HCT116 (cell line): ENCODE results near the gene OR6B1. TPM values are rescaled to one million over a fixed set of nuclear protein-coding genes. Genes with fewer than 3 reads are reported as not detected.

ENCODE experiments used
- ATAC-seq: fragments of 200-7000 bp; cut with Tn5 transposase; 2 replicates; pipeline ENCODE4 v1.9.1; 2020; ENCODE audit warnings: mild to moderate bottlenecking, moderate library complexity
- BruUV-seq: library from RNA; stranded (reverse); fragments of 400-500 nt; replicated peaks from 2 replicates; lab custom pipeline; 2021; lab: Mats Ljungman, UMichigan
- CTCF ChIA-PET: fragments of 300-600 bp; sonication (Branson Sonifier 250); formaldehyde crosslinking; loops from one replicate; lab custom pipeline; 2021; ENCODE audit warnings: antibody characterized with exemption; lab: Charles Lee
- POLR2A ChIA-PET: fragments of 300-600, 350-600 bp; sonication (Branson Sonifier 250); formaldehyde crosslinking; loops from one replicate; lab custom pipeline; 2021; ENCODE audit warnings: antibody characterized with exemption; lab: Charles Lee
- RAD21 ChIA-PET, 2 experiments: fragments of 300-600 bp; sonication (Branson Sonifier 250); formaldehyde crosslinking; loops; one replicate each; lab custom pipeline; 2023; ENCODE audit warnings: low total read pairs in 2 of 2; ENCODE audit not compliant: uncharacterized antibody in 2 of 2, unreplicated experiment in 2 of 2, low non-redundant PET in 1 of 2; lab: Charles Lee
- DNase-seq: peaks from one replicate; pipeline ENCODE4 v3.0.0-alpha.2; 2010; ENCODE audit warnings: low read depth, low spot score
- H2AFZ ChIP-seq: fragments of 200-600 bp; shearing (Covaris generic), sonication (generic); 2 replicates; pipeline ENCODE4 v1.6.1; 2017; ENCODE audit warnings: low read depth, mixed run types, mixed read lengths, antibody characterized with exemption, low read length; ENCODE audit not compliant: poor library complexity, severe bottlenecking
- H3K27ac ChIP-seq: 2 replicates; pipeline ENCODE4 v1.5.1; 2012; ENCODE audit warnings: low read depth, low read length
- H3K27me3 ChIP-seq: fragments of 200-600 bp; sonication (generic); 2 replicates; pipeline ENCODE4 v1.6.1; 2016; ENCODE audit warnings: mixed run types, low read length, mixed read lengths; ENCODE audit not compliant: insufficient read depth
- H3K36me3 ChIP-seq, 2 experiments: fragments of 200-500 bp in 1 of 2; fragments of 200-600 bp in 1 of 2; sonication (Bioruptor generic) in 1 of 2; sonication (generic) in 1 of 2; 2 replicates each; pipeline versions ENCODE4 v1.5.1 to v1.6.1; 2014 to 2016; ENCODE audit warnings: low read length in 2 of 2, inconsistent platforms in 1 of 2, mixed read lengths in 1 of 2, mixed run types in 1 of 2; ENCODE audit not compliant: insufficient read depth in 2 of 2, control insufficient read depth in 1 of 2
- H3K4me1 ChIP-seq, 2 experiments: fragments of 200-600 bp in 1 of 2; sonication (generic) in 1 of 2; 2 replicates each; pipeline versions ENCODE4 v1.5.1 to v1.6.1; 2012 to 2017; ENCODE audit warnings: low read length in 2 of 2, inconsistent platforms in 1 of 2, mild to moderate bottlenecking in 1 of 2, mixed read lengths in 1 of 2, mixed run types in 1 of 2, moderate library complexity in 1 of 2; ENCODE audit not compliant: insufficient read depth in 2 of 2, control insufficient read depth in 1 of 2
- H3K4me2 ChIP-seq: fragments of 200-600 bp; sonication (generic); 2 replicates; pipeline ENCODE4 v1.6.1; 2017; ENCODE audit warnings: mixed run types, low read length, mixed read lengths
- H3K4me3 ChIP-seq, 2 experiments: fragments of 200-600 bp in 1 of 2; sonication (generic) in 1 of 2; replicated peaks in 1 of 2; 2 replicates each; pipeline ENCODE4 v1.5.1; 2011 to 2016; ENCODE audit warnings: low read length in 2 of 2, control low read depth in 1 of 2, low read depth in 1 of 2, mild to moderate bottlenecking in 1 of 2, mixed read lengths in 1 of 2, mixed run types in 1 of 2
- H3K79me2 ChIP-seq: fragments of 200-600 bp; sonication (generic); 2 replicates; pipeline ENCODE4 v1.6.1; 2017; ENCODE audit warnings: mild to moderate bottlenecking, mixed run types, low read length, moderate library complexity, mixed read lengths; ENCODE audit not compliant: insufficient read depth
- H3K9ac ChIP-seq: fragments of 200-600 bp; sonication (generic); 2 replicates; pipeline ENCODE4 v1.6.1; 2016; ENCODE audit warnings: low read length, mixed read lengths
- H3K9me2 ChIP-seq: fragments of 200-600 bp; sonication (generic), shearing (Covaris generic); 2 replicates; pipeline ENCODE4 v1.6.1; 2017; ENCODE audit warnings: mixed run types, mild to moderate bottlenecking, moderate library complexity; ENCODE audit not compliant: insufficient read depth
- H3K9me3 ChIP-seq, 2 experiments: fragments of 200-500 bp in 1 of 2; fragments of 200-600 bp in 1 of 2; sonication (Bioruptor generic) in 1 of 2; sonication (generic) in 1 of 2; 2 replicates each; pipeline ENCODE4 v1.6.1; 2014 to 2017; ENCODE audit warnings: low read length in 2 of 2, mixed read lengths in 2 of 2, inconsistent platforms in 1 of 2, low read depth in 1 of 2, mild to moderate bottlenecking in 1 of 2, mixed run types in 1 of 2, moderate library complexity in 1 of 2; ENCODE audit not compliant: control insufficient read depth in 1 of 2, insufficient read depth in 1 of 2
- H4K20me1 ChIP-seq: fragments of 200-600 bp; sonication (generic), shearing (Covaris generic); 2 replicates; pipeline ENCODE4 v1.6.1; 2017; ENCODE audit warnings: mixed run types, mild to moderate bottlenecking, moderate library complexity; ENCODE audit not compliant: insufficient read depth
- CEBPB ChIP-seq: IDR thresholded peaks from 2 replicates; pipeline ENCODE4 v1.6.1; 2012; ENCODE audit warnings: low read depth
- EZH2 ChIP-seq: fragments of 200-600 bp; sonication (generic); IDR thresholded peaks from 2 replicates; pipeline ENCODE4 v1.6.1; 2017; ENCODE audit warnings: antibody characterized with exemption, mixed run types
- EZH2phosphoT487 ChIP-seq: fragments of 200-600 bp; IDR thresholded peaks from 2 replicates; pipeline ENCODE4 v1.6.1; 2018; ENCODE audit warnings: antibody characterized with exemption, borderline replicate concordance
- FOSL1 ChIP-seq: IDR thresholded peaks from 2 replicates; pipeline ENCODE4 v1.6.1; 2012; ENCODE audit warnings: low read depth
- JUND ChIP-seq: IDR thresholded peaks from 2 replicates; pipeline ENCODE4 v1.6.1; 2012
- RAD21 ChIP-seq: IDR thresholded peaks from 2 replicates; pipeline ENCODE4 v1.6.1; 2012; ENCODE audit warnings: low read depth, mild to moderate bottlenecking
- SIN3A ChIP-seq: IDR thresholded peaks from 2 replicates; pipeline ENCODE4 v1.6.1; 2012; ENCODE audit warnings: low read depth
- SP1 ChIP-seq: IDR thresholded peaks from 2 replicates; pipeline ENCODE4 v1.6.1; 2012; ENCODE audit warnings: low read depth
- SRF ChIP-seq: IDR thresholded peaks from 2 replicates; pipeline ENCODE4 v1.6.1; 2012; ENCODE audit warnings: low read depth
- YY1 ChIP-seq: IDR thresholded peaks from 2 replicates; pipeline ENCODE4 v1.6.1; 2011; ENCODE audit warnings: low read length, low read depth, moderate library complexity, mild to moderate bottlenecking; ENCODE audit not compliant: insufficient replicate concordance; ENCODE audit errors: extremely low read depth
- ZFX ChIP-seq: fragments of 450-650 bp; IDR thresholded peaks from 2 replicates; pipeline ENCODE4 v1.6.1; 2017
- ZNF274 ChIP-seq: fragments of 200-500 bp; sonication (Bioruptor generic); IDR thresholded peaks from 2 replicates; pipeline ENCODE4 v1.6.1; 2014; ENCODE audit warnings: mild to moderate bottlenecking, low read depth, low read length, inconsistent platforms
- intact Hi-C: fragments of 100-400 bp; cut with micrococcal nuclease; formaldehyde crosslinking; loops from 2 replicates; pipeline ENCODE4 v1.10.0; 2022
- total RNA-seq: library from RNA; stranded (reverse); gene quantifications from one replicate; pipeline ENCODE4 v1.2.1, GENCODE V29; 2021; ENCODE audit not compliant: unreplicated experiment
- TF ChIP-seq, protein P1 (sequence below): IDR thresholded peaks from 2 replicates; pipeline ENCODE4 v1.6.1; 2012; ENCODE audit warnings: low read depth
- TF ChIP-seq, protein P2 (sequence below): IDR thresholded peaks from 2 replicates; pipeline ENCODE4 v1.6.1; 2012
- TF ChIP-seq, protein P3 (sequence below): IDR thresholded peaks from 2 replicates; pipeline ENCODE4 v1.6.1; 2012
- TF ChIP-seq, protein P4 (sequence below): IDR thresholded peaks from 2 replicates; pipeline ENCODE4 v1.6.1; 2011; ENCODE audit warnings: mild to moderate bottlenecking, low read length, moderate library complexity; ENCODE audit not compliant: insufficient replicate concordance; ENCODE audit errors: extremely low read depth

Gene OR6B1
- total RNA-seq, 1 experiment from 2014 or later: not detected

DNA sequence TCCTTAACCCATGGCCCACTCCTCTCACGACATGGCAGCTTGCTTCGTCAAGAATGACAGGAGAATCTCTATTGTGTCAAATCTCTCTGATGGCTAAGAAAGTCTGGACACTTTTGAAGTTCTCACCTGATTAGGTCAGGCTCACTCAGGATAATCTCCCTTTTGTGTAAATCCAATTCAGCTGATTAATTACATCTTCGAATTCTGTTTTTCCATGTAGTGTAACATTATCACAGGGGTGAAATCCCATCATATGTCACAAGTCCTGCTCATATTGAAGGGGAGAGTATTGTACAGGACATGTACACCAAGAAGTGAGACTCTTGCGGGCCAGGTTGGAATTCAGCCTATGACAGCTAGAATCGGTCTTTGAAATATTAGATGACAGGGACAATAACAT is 16.2 kb upstream of the OR6B1 start:
- CTCF ChIA-PET: no interaction called here
- POLR2A ChIA-PET: no interaction called here
- RAD21 ChIA-PET: no interaction called here
- H3K27me3 ChIP-seq: no peaks in the 10 kb centered on the region
- H3K9me2 ChIP-seq: no peaks in the 10 kb centered on the region
- H3K27ac ChIP-seq: no peak overlapping the region
- no peak for TF ChIP-seq ZNF274
- no peak for TF ChIP-seq JUND
- no peak for TF ChIP-seq YY1
- TF ChIP-seq SP1: no peak
- TF ChIP-seq, protein P1, sequence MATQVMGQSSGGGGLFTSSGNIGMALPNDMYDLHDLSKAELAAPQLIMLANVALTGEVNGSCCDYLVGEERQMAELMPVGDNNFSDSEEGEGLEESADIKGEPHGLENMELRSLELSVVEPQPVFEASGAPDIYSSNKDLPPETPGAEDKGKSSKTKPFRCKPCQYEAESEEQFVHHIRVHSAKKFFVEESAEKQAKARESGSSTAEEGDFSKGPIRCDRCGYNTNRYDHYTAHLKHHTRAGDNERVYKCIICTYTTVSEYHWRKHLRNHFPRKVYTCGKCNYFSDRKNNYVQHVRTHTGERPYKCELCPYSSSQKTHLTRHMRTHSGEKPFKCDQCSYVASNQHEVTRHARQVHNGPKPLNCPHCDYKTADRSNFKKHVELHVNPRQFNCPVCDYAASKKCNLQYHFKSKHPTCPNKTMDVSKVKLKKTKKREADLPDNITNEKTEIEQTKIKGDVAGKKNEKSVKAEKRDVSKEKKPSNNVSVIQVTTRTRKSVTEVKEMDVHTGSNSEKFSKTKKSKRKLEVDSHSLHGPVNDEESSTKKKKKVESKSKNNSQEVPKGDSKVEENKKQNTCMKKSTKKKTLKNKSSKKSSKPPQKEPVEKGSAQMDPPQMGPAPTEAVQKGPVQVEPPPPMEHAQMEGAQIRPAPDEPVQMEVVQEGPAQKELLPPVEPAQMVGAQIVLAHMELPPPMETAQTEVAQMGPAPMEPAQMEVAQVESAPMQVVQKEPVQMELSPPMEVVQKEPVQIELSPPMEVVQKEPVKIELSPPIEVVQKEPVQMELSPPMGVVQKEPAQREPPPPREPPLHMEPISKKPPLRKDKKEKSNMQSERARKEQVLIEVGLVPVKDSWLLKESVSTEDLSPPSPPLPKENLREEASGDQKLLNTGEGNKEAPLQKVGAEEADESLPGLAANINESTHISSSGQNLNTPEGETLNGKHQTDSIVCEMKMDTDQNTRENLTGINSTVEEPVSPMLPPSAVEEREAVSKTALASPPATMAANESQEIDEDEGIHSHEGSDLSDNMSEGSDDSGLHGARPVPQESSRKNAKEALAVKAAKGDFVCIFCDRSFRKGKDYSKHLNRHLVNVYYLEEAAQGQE: no peak
- TF ChIP-seq EZH2phosphoT487: no peak
- no peak for TF ChIP-seq SIN3A
- no peak for TF ChIP-seq FOSL1
- TF ChIP-seq, protein P2, sequence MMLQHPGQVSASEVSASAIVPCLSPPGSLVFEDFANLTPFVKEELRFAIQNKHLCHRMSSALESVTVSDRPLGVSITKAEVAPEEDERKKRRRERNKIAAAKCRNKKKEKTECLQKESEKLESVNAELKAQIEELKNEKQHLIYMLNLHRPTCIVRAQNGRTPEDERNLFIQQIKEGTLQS: no peak
- TF ChIP-seq ZFX: no peak
- TF ChIP-seq RAD21: no peak
- TF ChIP-seq, protein P3, sequence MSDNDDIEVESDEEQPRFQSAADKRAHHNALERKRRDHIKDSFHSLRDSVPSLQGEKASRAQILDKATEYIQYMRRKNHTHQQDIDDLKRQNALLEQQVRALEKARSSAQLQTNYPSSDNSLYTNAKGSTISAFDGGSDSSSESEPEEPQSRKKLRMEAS: no peak
- no peak for TF ChIP-seq EZH2
- TF ChIP-seq, protein P4, sequence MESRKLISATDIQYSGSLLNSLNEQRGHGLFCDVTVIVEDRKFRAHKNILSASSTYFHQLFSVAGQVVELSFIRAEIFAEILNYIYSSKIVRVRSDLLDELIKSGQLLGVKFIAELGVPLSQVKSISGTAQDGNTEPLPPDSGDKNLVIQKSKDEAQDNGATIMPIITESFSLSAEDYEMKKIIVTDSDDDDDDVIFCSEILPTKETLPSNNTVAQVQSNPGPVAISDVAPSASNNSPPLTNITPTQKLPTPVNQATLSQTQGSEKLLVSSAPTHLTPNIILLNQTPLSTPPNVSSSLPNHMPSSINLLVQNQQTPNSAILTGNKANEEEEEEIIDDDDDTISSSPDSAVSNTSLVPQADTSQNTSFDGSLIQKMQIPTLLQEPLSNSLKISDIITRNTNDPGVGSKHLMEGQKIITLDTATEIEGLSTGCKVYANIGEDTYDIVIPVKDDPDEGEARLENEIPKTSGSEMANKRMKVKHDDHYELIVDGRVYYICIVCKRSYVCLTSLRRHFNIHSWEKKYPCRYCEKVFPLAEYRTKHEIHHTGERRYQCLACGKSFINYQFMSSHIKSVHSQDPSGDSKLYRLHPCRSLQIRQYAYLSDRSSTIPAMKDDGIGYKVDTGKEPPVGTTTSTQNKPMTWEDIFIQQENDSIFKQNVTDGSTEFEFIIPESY: no peak
- no peak for TF ChIP-seq SRF
- no peak for TF ChIP-seq CEBPB
- no TSS peak for BruUV-seq
- DNase-seq: no peak
- H4K20me1 ChIP-seq: no peaks in the 10 kb centered on the region
- H3K9ac ChIP-seq: no peak overlapping the region
- ATAC-seq: no peak
- intact Hi-C loops: no loop called here
- no peak overlapping the region for H3K4me2 ChIP-seq
- H3K36me3 ChIP-seq: no peaks in the 10 kb centered on the region
- no peaks in the 10 kb centered on the region for H3K4me1 ChIP-seq
- H3K9me3 ChIP-seq: no peaks in the 10 kb centered on the region
- no peaks in the 10 kb centered on the region for H3K79me2 ChIP-seq
- no peak overlapping the region for H2AFZ ChIP-seq
- H3K4me3 ChIP-seq: no peak overlapping the region
